SK-N-SH treated with all-trans-retinoic acid at 6 μM for 48 hours (cell line): Measurements from ENCODE around the gene TBL1XR1.

Experiments used
- ATAC-seq: fragments of 200-7000 bp; cut with Tn5 transposase; 3 replicates; pipeline ENCODE4 v1.9.1; 2020; ENCODE audit warnings: mild to moderate bottlenecking, moderate library complexity
- ARNTL ChIP-seq: fragments of 450-650 bp; formaldehyde crosslinking; IDR thresholded peaks from 2 replicates; pipeline ENCODE4 v1.5.0; 2020; ENCODE audit warnings: low read depth, mild to moderate bottlenecking, moderate library complexity, borderline replicate concordance
- BACH2 ChIP-seq: fragments of 250-450 bp; sonication (Bioruptor Pico); IDR thresholded peaks from 2 replicates; pipeline ENCODE4 v1.9.0; 2021; ENCODE audit warnings: mild to moderate bottlenecking, borderline replicate concordance
- CSDC2 ChIP-seq: fragments of 250-450 bp; sonication (Bioruptor Pico); IDR thresholded peaks from 2 replicates; pipeline ENCODE4 v1.5.0; 2020; ENCODE audit warnings: mild to moderate bottlenecking, moderate library complexity
- ESRRG ChIP-seq: fragments of 250-450 bp; sonication (Bioruptor Pico); IDR thresholded peaks from 2 replicates; pipeline ENCODE4 v1.6.1; 2021; ENCODE audit warnings: mild to moderate bottlenecking
- GLIS3 ChIP-seq: fragments of 250-450 bp; sonication (Bioruptor Pico); IDR thresholded peaks from 2 replicates; pipeline ENCODE4 v1.5.0; 2020; ENCODE audit warnings: mild to moderate bottlenecking, moderate library complexity
- ISL1 ChIP-seq: fragments of 250-450 bp; sonication (Bioruptor Pico); IDR thresholded peaks from 2 replicates; pipeline ENCODE4 v2.1.2; 2022; ENCODE audit warnings: mild to moderate bottlenecking, moderate library complexity
- OSR1 ChIP-seq: fragments of 250-450 bp; sonication (Bioruptor Pico); IDR thresholded peaks from 2 replicates; pipeline ENCODE4 v1.8.0; 2022; ENCODE audit warnings: moderate library complexity, mild to moderate bottlenecking, inconsistent platforms
- PATZ1 ChIP-seq: fragments of 250-450 bp; sonication (Bioruptor Pico); IDR thresholded peaks from 2 replicates; pipeline ENCODE4 v1.8.0; 2020; ENCODE audit warnings: mild to moderate bottlenecking, moderate library complexity, borderline replicate concordance
- PPARA ChIP-seq: fragments of 250-450 bp; sonication (Bioruptor Pico); IDR thresholded peaks from 2 replicates; pipeline ENCODE4 v1.5.0; 2020; ENCODE audit warnings: mild to moderate bottlenecking, borderline replicate concordance
- RARB ChIP-seq: fragments of 250-450 bp; sonication (Bioruptor Pico); IDR thresholded peaks from 2 replicates; pipeline ENCODE4 v1.8.0; 2021; ENCODE audit warnings: mild to moderate bottlenecking, moderate library complexity
- SNAI2 ChIP-seq: fragments of 250-450 bp; sonication (Bioruptor Pico); IDR thresholded peaks from 2 replicates; pipeline ENCODE4 v1.5.0; 2020; ENCODE audit warnings: mild to moderate bottlenecking, moderate library complexity
- TCF4 ChIP-seq: fragments of 250-450 bp; sonication (Bioruptor Pico); IDR thresholded peaks from 2 replicates; pipeline ENCODE4 v1.8.0; 2021; ENCODE audit warnings: mild to moderate bottlenecking, moderate library complexity, borderline replicate concordance
- TOX ChIP-seq: fragments of 250-450 bp; sonication (Bioruptor Pico); IDR thresholded peaks from 2 replicates; pipeline ENCODE4 v1.8.0; 2021; ENCODE audit warnings: mild to moderate bottlenecking, moderate library complexity, borderline replicate concordance
- TSHZ2 ChIP-seq: fragments of 250-450 bp; sonication (Bioruptor Pico); IDR thresholded peaks from 2 replicates; pipeline ENCODE4 v1.5.0; 2020; ENCODE audit warnings: mild to moderate bottlenecking, moderate library complexity
- ZC3H10 ChIP-seq: fragments of 250-450 bp; sonication (Bioruptor Pico); IDR thresholded peaks from 2 replicates; pipeline ENCODE4 v1.5.1; 2021; ENCODE audit warnings: mild to moderate bottlenecking, moderate library complexity
- ZFP30 ChIP-seq: fragments of 450-650 bp; formaldehyde crosslinking; IDR thresholded peaks from 2 replicates; pipeline ENCODE4 v1.5.0; 2022; ENCODE audit warnings: mild to moderate bottlenecking, moderate library complexity
- ZNF565 ChIP-seq: fragments of 450-650 bp; formaldehyde crosslinking; conservative IDR thresholded peaks from 2 replicates; pipeline ENCODE4 v1.5.0; 2020; ENCODE audit warnings: low read depth, mild to moderate bottlenecking, moderate library complexity
- ZNF70 ChIP-seq: fragments of 450-650 bp; formaldehyde crosslinking; IDR thresholded peaks from 2 replicates; pipeline ENCODE4 v1.5.0; 2020; ENCODE audit warnings: mild to moderate bottlenecking, moderate library complexity
- ZNF8 ChIP-seq: fragments of 450-650 bp; formaldehyde crosslinking; IDR thresholded peaks from 2 replicates; pipeline ENCODE4 v1.5.0; 2020; ENCODE audit warnings: mild to moderate bottlenecking, moderate library complexity
- TF ChIP-seq, protein P1 (sequence below): fragments of 250-450 bp; sonication (Bioruptor Pico); IDR thresholded peaks from 2 replicates; pipeline ENCODE4 v1.5.1; 2021; ENCODE audit warnings: mild to moderate bottlenecking, moderate library complexity
- TF ChIP-seq, protein P2 (sequence below): fragments of 250-450 bp; sonication (Bioruptor Pico); IDR thresholded peaks from 2 replicates; pipeline ENCODE4 v1.8.0; 2021; ENCODE audit warnings: low read depth, mild to moderate bottlenecking, moderate library complexity, borderline replicate concordance

The TBL1XR1 gene

GRCh38 chr3:177107461-177108239, 89.6 kb downstream of the TBL1XR1 start:
- TF ChIP-seq TCF4 (CRISPR knock-in tag) (no peak), BACH2 (CRISPR knock-in tag) (no peak), OSR1 (CRISPR knock-in tag) (no peak), ISL1 (CRISPR knock-in tag) (no peak), RARB (CRISPR knock-in tag) (no peak), ZFP30 (CRISPR knock-in tag) (no peak), SNAI2 (CRISPR knock-in tag) (no peak), ZC3H10 (no peak), ARNTL (no peak), ESRRG (no peak), GLIS3 (CRISPR knock-in tag) (no peak), CSDC2 (CRISPR knock-in tag) (no peak), PATZ1 (no peak), ZNF70 (CRISPR knock-in tag) (no peak), ZNF565 (CRISPR knock-in tag) (no peak), ZNF8 (CRISPR knock-in tag) (no peak), TSHZ2 (no peak)
- TF ChIP-seq, protein P1, sequence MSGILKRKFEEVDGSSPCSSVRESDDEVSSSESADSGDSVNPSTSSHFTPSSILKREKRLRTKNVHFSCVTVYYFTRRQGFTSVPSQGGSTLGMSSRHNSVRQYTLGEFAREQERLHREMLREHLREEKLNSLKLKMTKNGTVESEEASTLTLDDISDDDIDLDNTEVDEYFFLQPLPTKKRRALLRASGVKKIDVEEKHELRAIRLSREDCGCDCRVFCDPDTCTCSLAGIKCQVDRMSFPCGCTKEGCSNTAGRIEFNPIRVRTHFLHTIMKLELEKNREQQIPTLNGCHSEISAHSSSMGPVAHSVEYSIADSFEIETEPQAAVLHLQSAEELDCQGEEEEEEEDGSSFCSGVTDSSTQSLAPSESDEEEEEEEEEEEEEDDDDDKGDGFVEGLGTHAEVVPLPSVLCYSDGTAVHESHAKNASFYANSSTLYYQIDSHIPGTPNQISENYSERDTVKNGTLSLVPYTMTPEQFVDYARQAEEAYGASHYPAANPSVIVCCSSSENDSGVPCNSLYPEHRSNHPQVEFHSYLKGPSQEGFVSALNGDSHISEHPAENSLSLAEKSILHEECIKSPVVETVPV (CRISPR knock-in tag): no peak
- TF ChIP-seq, protein P2, sequence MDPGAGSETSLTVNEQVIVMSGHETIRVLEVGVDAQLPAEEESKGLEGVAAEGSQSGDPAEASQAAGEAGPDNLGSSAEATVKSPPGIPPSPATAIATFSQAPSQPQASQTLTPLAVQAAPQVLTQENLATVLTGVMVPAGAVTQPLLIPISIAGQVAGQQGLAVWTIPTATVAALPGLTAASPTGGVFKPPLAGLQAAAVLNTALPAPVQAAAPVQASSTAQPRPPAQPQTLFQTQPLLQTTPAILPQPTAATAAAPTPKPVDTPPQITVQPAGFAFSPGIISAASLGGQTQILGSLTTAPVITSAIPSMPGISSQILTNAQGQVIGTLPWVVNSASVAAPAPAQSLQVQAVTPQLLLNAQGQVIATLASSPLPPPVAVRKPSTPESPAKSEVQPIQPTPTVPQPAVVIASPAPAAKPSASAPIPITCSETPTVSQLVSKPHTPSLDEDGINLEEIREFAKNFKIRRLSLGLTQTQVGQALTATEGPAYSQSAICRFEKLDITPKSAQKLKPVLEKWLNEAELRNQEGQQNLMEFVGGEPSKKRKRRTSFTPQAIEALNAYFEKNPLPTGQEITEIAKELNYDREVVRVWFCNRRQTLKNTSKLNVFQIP (CRISPR knock-in tag): no peak
- TF ChIP-seq, all 23 proteins: peak for 0
- ATAC-seq: no peak

DNA sequence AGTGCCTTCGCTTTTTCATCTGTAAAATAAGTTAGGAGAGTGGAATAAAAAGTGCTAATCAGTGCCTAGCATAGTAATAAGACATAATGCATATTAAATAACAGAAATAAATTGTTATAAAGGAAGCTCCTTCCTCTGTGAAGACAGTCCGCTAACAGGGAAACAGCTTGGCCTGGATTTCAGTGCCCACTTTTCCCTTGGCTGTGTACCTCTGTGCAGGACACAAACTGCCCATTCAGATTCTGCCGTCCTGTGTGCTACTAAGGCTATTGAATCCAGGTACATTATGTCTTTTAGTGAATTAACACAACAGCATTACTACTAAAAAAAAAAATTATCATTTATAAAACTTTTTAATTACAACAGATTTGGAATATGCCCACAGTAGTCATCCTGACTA, 90.7 kb downstream of the TBL1XR1 start:
- TF ChIP-seq, protein P1 (CRISPR knock-in tag): no peak
- TF ChIP-seq OSR1 (CRISPR knock-in tag): no peak
- no peak for TF ChIP-seq ZNF8 (CRISPR knock-in tag)
- TF ChIP-seq BACH2 (CRISPR knock-in tag): no peak
- TF ChIP-seq SNAI2 (CRISPR knock-in tag): no peak
- no peak for TF ChIP-seq ARNTL
- TF ChIP-seq ZNF70 (CRISPR knock-in tag): no peak
- no peak for TF ChIP-seq ZFP30 (CRISPR knock-in tag)
- TF ChIP-seq, protein P2 (CRISPR knock-in tag): no peak
- no peak for TF ChIP-seq CSDC2 (CRISPR knock-in tag)
- TF ChIP-seq TOX (CRISPR knock-in tag): no peak
- no peak for TF ChIP-seq ESRRG
- TF ChIP-seq GLIS3 (CRISPR knock-in tag): no peak
- no peak for TF ChIP-seq RARB (CRISPR knock-in tag)
- TF ChIP-seq ZNF565 (CRISPR knock-in tag): no peak
- no peak for TF ChIP-seq PPARA (CRISPR knock-in tag)
- no peak for TF ChIP-seq ZC3H10
- no peak for ATAC-seq
